Thoracic aorta (tissue), 2 donors: ENCODE data around the gene KCTD1. TPM values are rescaled to one million over a fixed set of nuclear protein-coding genes. Genes with fewer than 3 reads are reported as not detected.

Experiments
- ATAC-seq: fragments of 150-250 bp; one replicate; pipeline ENCODE4 v1.8.0; 2017; ENCODE audit warnings: low read depth; ENCODE audit not compliant: insufficient number of reproducible peaks, low FRiP score
- DNase-seq: peaks from one replicate; pipeline ENCODE4 v3.0.0-alpha.2; 2020; ENCODE audit warnings: low spot score
- H3K27ac ChIP-seq, 2 donors: fragments of 200-600 bp; sonication (generic); 1 replicate in 1 of 2; 2 replicates in 1 of 2; pipeline ENCODE4 v1.5.1; 2016; ENCODE audit warnings: mild to moderate bottlenecking in 2 of 2, moderate library complexity in 2 of 2
- H3K27me3 ChIP-seq: fragments of 200-600 bp; sonication (generic); replicated peaks from 2 replicates; pipeline ENCODE4 v1.6.0; 2016; ENCODE audit warnings: mild to moderate bottlenecking; ENCODE audit not compliant: insufficient read depth
- H3K36me3 ChIP-seq: fragments of 200-600 bp; sonication (generic); one replicate; pipeline ENCODE4 v1.5.1; 2016
- H3K4me1 ChIP-seq, 2 donors: fragments of 200-600 bp; sonication (generic); 1 replicate in 1 of 2; 2 replicates in 1 of 2; pipeline versions ENCODE4 v1.5.1 to v1.6.0; 2016; ENCODE audit warnings: low read depth in 2 of 2, mild to moderate bottlenecking in 1 of 2; ENCODE audit not compliant: control insufficient read depth in 1 of 2
- H3K4me3 ChIP-seq: fragments of 200-600 bp; sonication (generic); 2 replicates; pipeline ENCODE4 v1.5.1; 2016; ENCODE audit warnings: mild to moderate bottlenecking
- H3K9me3 ChIP-seq: fragments of 200-600 bp; sonication (generic); 2 replicates; pipeline ENCODE4 v1.5.1; 2016
- total RNA-seq, 2 donors: library from RNA; depleted of rRNA; stranded (reverse); fragments of >200 nt; gene quantifications; one replicate each; pipeline versions ENCODE4 v1.1.0 to v1.2.3, GENCODE V29; 2016
- TF ChIP-seq, protein P1 (sequence below): fragments of 200-600 bp; sonication (generic); IDR thresholded peaks from one replicate; pipeline ENCODE4 v1.5.1; 2019; ENCODE audit warnings: antibody characterized with exemption

KCTD1 gene
- total RNA-seq, 2 donors from 2014 or later, result 13.4 to 14.7 TPM

- Histone ChIP-seq H3K4me1 (peaks cover 4 to 22% of the 10 kb centered on the region in 2 donors), H3K9me3 (no peaks in the 10 kb centered on the region), H3K27ac (peak overlapping the region; percentile 8 to 61), H3K36me3 (no peaks in the 10 kb centered on the region), H3K27me3 (no peaks in the 10 kb centered on the region), H3K4me3 (no peak overlapping the region)
- ATAC-seq, result no peak
- TF ChIP-seq, protein P1, sequence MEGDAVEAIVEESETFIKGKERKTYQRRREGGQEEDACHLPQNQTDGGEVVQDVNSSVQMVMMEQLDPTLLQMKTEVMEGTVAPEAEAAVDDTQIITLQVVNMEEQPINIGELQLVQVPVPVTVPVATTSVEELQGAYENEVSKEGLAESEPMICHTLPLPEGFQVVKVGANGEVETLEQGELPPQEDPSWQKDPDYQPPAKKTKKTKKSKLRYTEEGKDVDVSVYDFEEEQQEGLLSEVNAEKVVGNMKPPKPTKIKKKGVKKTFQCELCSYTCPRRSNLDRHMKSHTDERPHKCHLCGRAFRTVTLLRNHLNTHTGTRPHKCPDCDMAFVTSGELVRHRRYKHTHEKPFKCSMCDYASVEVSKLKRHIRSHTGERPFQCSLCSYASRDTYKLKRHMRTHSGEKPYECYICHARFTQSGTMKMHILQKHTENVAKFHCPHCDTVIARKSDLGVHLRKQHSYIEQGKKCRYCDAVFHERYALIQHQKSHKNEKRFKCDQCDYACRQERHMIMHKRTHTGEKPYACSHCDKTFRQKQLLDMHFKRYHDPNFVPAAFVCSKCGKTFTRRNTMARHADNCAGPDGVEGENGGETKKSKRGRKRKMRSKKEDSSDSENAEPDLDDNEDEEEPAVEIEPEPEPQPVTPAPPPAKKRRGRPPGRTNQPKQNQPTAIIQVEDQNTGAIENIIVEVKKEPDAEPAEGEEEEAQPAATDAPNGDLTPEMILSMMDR, result no peak
- DNase-seq, result no peak
Observed at GRCh38 chr18:26555804-26556553, 7.6 kb upstream of the KCTD1 start.

DNA sequence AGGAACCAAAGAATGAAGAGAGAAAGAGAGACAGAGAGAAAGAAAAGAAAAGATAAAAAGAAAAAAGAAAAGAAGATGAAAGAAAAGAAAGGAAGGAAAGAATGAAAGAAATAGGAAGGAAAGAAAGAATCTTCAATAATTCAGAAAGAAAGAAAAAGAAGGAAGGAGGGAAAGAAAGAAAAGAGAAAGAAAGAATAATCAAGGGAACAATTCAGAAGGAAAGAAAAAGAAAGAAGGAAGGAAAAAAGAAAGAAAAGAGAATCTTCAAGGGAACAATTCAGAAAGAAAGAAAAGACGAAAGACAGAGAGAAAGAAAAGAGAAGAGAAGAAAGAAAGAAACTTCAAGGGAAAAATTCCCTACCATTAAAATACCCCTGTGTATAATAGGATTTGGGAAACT, 5.6 kb upstream of the KCTD1 start:
- DNase-seq, result no peak
- TF ChIP-seq, protein P1, result no peak
- Histone ChIP-seq H3K4me1 (peaks cover 4 to 35% of the 10 kb centered on the region in 2 donors), H3K4me3 (no peak overlapping the region), H3K27me3 (no peaks in the 10 kb centered on the region), H3K36me3 (no peaks in the 10 kb centered on the region), H3K27ac (no peak overlapping the region), H3K9me3 (no peaks in the 10 kb centered on the region)
- no peak for ATAC-seq

- H3K9me3 ChIP-seq, result no peaks in the 10 kb centered on the region
- no peak overlapping the region for H3K27ac ChIP-seq
- DNase-seq, result no peak
- H3K36me3 ChIP-seq, result no peaks in the 10 kb centered on the region
- H3K4me3 ChIP-seq, result peak overlapping the region; percentile 93
- peaks cover 4 to 36% of the 10 kb centered on the region in 2 donors for H3K4me1 ChIP-seq
- no peaks in the 10 kb centered on the region for H3K27me3 ChIP-seq
- TF ChIP-seq, protein P1, result no peak
- ATAC-seq, result no peak
Observed at GRCh38 chr18:26551695-26552081, 3.3 kb upstream of the KCTD1 start.

DNA sequence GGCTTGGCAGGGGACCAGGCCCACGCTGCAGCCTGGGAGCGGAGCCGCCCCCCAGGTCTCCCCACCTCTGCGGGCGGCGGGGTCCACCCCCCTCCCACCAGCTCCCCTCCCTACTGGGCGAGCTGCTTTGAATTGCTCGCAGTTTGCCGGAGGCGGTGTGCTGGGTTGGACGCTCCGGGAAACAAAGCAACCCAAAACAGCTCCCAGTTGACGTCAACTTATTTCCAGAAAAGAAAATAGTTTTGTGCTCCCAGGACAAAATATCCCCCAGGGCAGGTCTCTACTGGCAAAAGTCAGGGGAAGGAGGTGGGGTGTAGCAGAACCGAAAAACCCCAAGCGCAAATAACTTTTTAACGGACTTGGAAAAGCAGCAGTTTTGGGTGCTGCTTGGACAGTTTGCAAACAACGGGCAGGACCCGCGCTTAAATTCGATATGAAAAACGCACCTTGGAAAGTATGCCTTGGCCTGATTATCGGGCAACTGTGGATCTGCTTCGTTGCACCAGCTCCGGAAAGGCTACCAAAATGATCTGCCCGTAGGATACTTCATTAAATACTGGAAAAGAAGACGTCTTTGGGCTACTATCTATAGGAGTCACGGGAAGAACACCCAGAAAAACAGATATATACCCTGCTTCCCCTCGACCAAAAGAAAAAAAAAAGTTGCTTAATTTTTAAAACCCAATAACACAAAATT, 2.8 kb upstream of the KCTD1 start:
- H3K27ac ChIP-seq, result no peak overlapping the region
- peaks cover 2 to 35% of the 10 kb centered on the region in 2 donors for H3K4me1 ChIP-seq
- H3K9me3 ChIP-seq, result no peaks in the 10 kb centered on the region
- H3K27me3 ChIP-seq, result no peaks in the 10 kb centered on the region
- no peaks in the 10 kb centered on the region for H3K36me3 ChIP-seq
- peak overlapping the region; percentile 93 for H3K4me3 ChIP-seq
- TF ChIP-seq, protein P1, result no peak
- no peak for DNase-seq
- no peak for ATAC-seq

DNA sequence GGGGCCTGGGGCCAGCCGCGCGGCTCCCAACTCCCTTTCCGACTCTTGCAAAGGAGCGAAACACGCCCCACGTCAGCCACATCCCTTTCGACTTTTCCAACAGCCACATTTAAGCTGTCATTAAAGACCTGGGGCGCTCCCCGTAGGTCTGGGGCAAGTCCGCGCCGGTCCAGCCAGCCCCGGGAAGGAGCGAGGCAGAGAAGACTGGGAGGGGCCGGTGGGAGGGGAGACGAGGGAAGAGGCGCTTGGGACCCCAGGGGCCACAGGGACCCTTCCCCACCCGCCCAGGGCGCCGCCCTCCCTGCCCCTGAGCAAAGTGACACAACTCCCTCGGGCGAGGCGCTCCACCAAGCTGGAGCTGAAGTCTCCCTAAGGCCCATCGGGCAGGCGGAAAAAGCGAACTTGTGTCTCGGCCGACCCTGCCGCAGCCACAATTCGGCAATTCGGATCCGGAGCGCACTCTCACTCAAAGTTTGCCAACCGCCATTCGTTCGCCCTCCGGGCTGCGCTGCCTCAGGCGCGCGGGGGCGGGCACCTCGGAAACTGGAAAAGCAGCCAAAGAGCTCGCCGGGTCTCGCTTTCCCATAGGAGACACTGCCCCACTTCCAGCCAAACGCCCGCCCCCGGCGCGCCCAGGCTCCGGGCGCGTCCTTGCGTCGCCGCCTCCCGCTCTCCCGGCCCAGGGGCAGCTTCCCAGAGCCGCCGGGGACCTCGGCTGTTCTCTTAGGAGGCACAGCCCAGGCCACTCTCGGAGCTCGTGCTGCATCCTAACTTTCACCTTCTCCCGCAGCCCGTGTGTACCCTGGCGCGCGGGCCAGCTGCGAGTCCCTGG, 1.1 kb upstream of the KCTD1 start:
- H3K27ac ChIP-seq, result peak overlapping the region; percentile 53 to 67
- no peaks in the 10 kb centered on the region for H3K36me3 ChIP-seq
- no peak for DNase-seq
- no peaks in the 10 kb centered on the region for H3K27me3 ChIP-seq
- TF ChIP-seq, protein P1, result no peak
- no peak for ATAC-seq
- peak overlapping the region; percentile 93 for H3K4me3 ChIP-seq
- H3K4me1 ChIP-seq, result peaks cover 5 to 48% of the 10 kb centered on the region in 2 donors
- no peaks in the 10 kb centered on the region for H3K9me3 ChIP-seq
